HT-29 (cell line): ENCODE measurements around the gene SOD3. TPM values are rescaled to one million over a fixed set of nuclear protein-coding genes. Genes with fewer than 3 reads are reported as not detected.

Source experiments
- DNase-seq: peaks from one replicate; pipeline ENCODE4 v3.0.0-alpha.2; 2015; ENCODE audit warnings: low spot score
- total RNA-seq: library from RNA; depleted of rRNA; stranded (reverse); fragments of >200 nt; shearing (Covaris generic); gene quantifications from 2 replicates; pipeline ENCODE4 v1.2.3, GENCODE V29; 2014

SOD3 gene
- total RNA-seq, 1 experiment from 2014 or later: 3.3 TPM

- no peak for DNase-seq
Measured at GRCh38 chr4:24801136-24801855, 5.9 kb downstream of the SOD3 start.

- DNase-seq: no peak
Measured at GRCh38 chr4:24802648-24803047, 7.3 kb downstream of the SOD3 start.

- no peak for DNase-seq
Measured at GRCh38 chr4:24805067-24805466, 9.7 kb downstream of the SOD3 start.

- DNase-seq: no peak
Measured at GRCh38 chr4:24805566-24805965, 10.2 kb downstream of the SOD3 start.

- DNase-seq: no peak
Measured at GRCh38 chr4:24806206-24806990, 11.0 kb downstream of the SOD3 start.

- DNase-seq: no peak
Measured at GRCh38 chr4:24807611-24808010, 12.2 kb downstream of the SOD3 start.

- no peak for DNase-seq
Measured at GRCh38 chr4:24808261-24808660, 12.9 kb downstream of the SOD3 start.

GRCh38 chr4:24808955-24809354, 13.6 kb downstream of the SOD3 start:
- DNase-seq: no peak

- DNase-seq: peak; percentile 15
Measured at GRCh38 chr4:24809376-24809775, 14.0 kb downstream of the SOD3 start.

- no peak for DNase-seq
Measured at GRCh38 chr4:24809815-24810405, 14.5 kb downstream of the SOD3 start.

- DNase-seq: no peak
Measured at GRCh38 chr4:24810871-24811631, 15.7 kb downstream of the SOD3 start.

GRCh38 chr4:24813732-24814131, 18.4 kb downstream of the SOD3 start:
- DNase-seq: no peak

GRCh38 chr4:24816797-24817196, 21.4 kb downstream of the SOD3 start:
- no peak for DNase-seq

- no peak for DNase-seq
Measured at GRCh38 chr4:24820541-24820940, 25.2 kb downstream of the SOD3 start.

GRCh38 chr4:24824720-24825119, 29.3 kb downstream of the SOD3 start:
- DNase-seq: no peak

GRCh38 chr4:24831637-24832036, 36.3 kb downstream of the SOD3 start:
- no peak for DNase-seq

- DNase-seq: no peak
Measured at GRCh38 chr4:24835696-24836095, 40.3 kb downstream of the SOD3 start.

GRCh38 chr4:24836661-24837242, 41.4 kb downstream of the SOD3 start:
- DNase-seq: no peak

- no peak for DNase-seq
Measured at GRCh38 chr4:24837336-24837735, 42.0 kb downstream of the SOD3 start.

GRCh38 chr4:24837781-24838180, 42.4 kb downstream of the SOD3 start:
- DNase-seq: no peak

- no peak for DNase-seq
Measured at GRCh38 chr4:24840362-24840761, 45.0 kb downstream of the SOD3 start.
